Lung (tissue), 12 donors: ENCODE data around the gene TMEM126A. TPM values are rescaled to one million over a fixed set of nuclear protein-coding genes. Genes with fewer than 3 reads are reported as not detected.
"Not testable (repeated sequence)": the region's sequence is repeated elsewhere in the genome, so short reads cannot be mapped to it uniquely, and the experiment has no call there.

Source experiments
- ATAC-seq: fragments of 200-7000 bp; cut with Tn5 transposase; one replicate; pipeline ENCODE4 v1.9.1; 2020; ENCODE audit warnings: moderate number of reproducible peaks; ENCODE audit not compliant: insufficient read depth, low FRiP score
- DNase-seq, 3 donors: peaks; one replicate each; pipeline ENCODE4 v3.0.0-alpha.2; 2013 to 2017
- H3K27ac ChIP-seq, 2 donors: one replicate each; pipeline ENCODE4 v1.5.1; 2013; ENCODE audit warnings: mild to moderate bottlenecking in 2 of 2, moderate library complexity in 2 of 2, control low read depth in 1 of 2, inconsistent platforms in 1 of 2, low read depth in 1 of 2, low read length in 1 of 2
- H3K27me3 ChIP-seq, 3 donors: one replicate each; pipeline ENCODE4 v1.5.1; 2013; ENCODE audit warnings: low read length in 2 of 3; ENCODE audit not compliant: control insufficient read depth in 3 of 3, insufficient read depth in 3 of 3
- H3K36me3 ChIP-seq, 4 donors: one replicate each; pipeline ENCODE4 v1.5.1; 2013; ENCODE audit warnings: low read length in 4 of 4, mild to moderate bottlenecking in 1 of 4, moderate library complexity in 1 of 4; ENCODE audit not compliant: control insufficient read depth in 4 of 4, insufficient read depth in 4 of 4
- H3K4me1 ChIP-seq, 5 donors: one replicate each; pipeline ENCODE4 v1.5.1; 2013; ENCODE audit warnings: low read length in 5 of 5, mild to moderate bottlenecking in 2 of 5, moderate library complexity in 1 of 5; ENCODE audit not compliant: control insufficient read depth in 5 of 5, insufficient read depth in 5 of 5
- H3K4me3 ChIP-seq: one replicate; pipeline ENCODE4 v1.5.1; 2013; ENCODE audit warnings: mild to moderate bottlenecking, control low read depth, moderate library complexity
- H3K9ac ChIP-seq, 2 donors: one replicate each; pipeline ENCODE4 v1.5.1; 2013; ENCODE audit warnings: low read length in 2 of 2, control low read depth in 1 of 2; ENCODE audit not compliant: insufficient read depth in 1 of 2
- H3K9me3 ChIP-seq, 4 donors: one replicate each; pipeline ENCODE4 v1.5.1; 2013; ENCODE audit warnings: low read length in 3 of 4, mild to moderate bottlenecking in 1 of 4, moderate library complexity in 1 of 4; ENCODE audit not compliant: control insufficient read depth in 4 of 4, insufficient read depth in 3 of 4
- WGBS, 2 donors: extraction: QIAGEN DNeasy Blood & Tissue Kit; methylation state at CpG; one replicate each; pipeline ENCODE4 v1.1.7; 2013; 5-methylcytosine and 5-hydroxymethylcytosine counted together
- polyA plus RNA-seq, 2 donors: library from polyadenylated mRNA; stranded (reverse); fragments of 200-250 nt; gene quantifications; one replicate each; pipeline ENCODE4 v1.2.1, GENCODE V29; 2013
- total RNA-seq, 2 donors: library from RNA; depleted of rRNA in 1 of 2; stranded (reverse); fragments of >200 nt in 1 of 2; gene quantifications; one replicate each; pipeline ENCODE4 v1.2.1, GENCODE V29; 2014 to 2021
- TF ChIP-seq, protein P1 (sequence below): IDR thresholded peaks from 2 replicates; pipeline ENCODE4 v1.5.1; 2012; ENCODE audit warnings: mild to moderate bottlenecking; ENCODE audit errors: control extremely low read depth, extremely low read depth
- donor health status: control.
- donor health status: control.
- donor health status: Bipolar disorder and iron deficiency.
- donor health status: healthy.
- donor health status: DM: yes; HTN: yes; CAD: no.

TMEM126A gene
- total and polyA plus RNA-seq, 4 donors: 17.1 to 75.4 (median 35.2) TPM

- Histone ChIP-seq H3K36me3 (peaks cover 2 to 18% (median 5%) of the 10 kb centered on the region in 4 donors), H3K27ac (no peak overlapping the region), H3K4me3 (no peak overlapping the region), H3K9me3 (no peaks in the 10 kb centered on the region), H3K27me3 (no peaks in the 10 kb centered on the region), H3K4me1 (peaks cover 0 to 9% (median 0%) of the 10 kb centered on the region in 5 donors), H3K9ac (no peak overlapping the region)
- TF ChIP-seq, protein P1, sequence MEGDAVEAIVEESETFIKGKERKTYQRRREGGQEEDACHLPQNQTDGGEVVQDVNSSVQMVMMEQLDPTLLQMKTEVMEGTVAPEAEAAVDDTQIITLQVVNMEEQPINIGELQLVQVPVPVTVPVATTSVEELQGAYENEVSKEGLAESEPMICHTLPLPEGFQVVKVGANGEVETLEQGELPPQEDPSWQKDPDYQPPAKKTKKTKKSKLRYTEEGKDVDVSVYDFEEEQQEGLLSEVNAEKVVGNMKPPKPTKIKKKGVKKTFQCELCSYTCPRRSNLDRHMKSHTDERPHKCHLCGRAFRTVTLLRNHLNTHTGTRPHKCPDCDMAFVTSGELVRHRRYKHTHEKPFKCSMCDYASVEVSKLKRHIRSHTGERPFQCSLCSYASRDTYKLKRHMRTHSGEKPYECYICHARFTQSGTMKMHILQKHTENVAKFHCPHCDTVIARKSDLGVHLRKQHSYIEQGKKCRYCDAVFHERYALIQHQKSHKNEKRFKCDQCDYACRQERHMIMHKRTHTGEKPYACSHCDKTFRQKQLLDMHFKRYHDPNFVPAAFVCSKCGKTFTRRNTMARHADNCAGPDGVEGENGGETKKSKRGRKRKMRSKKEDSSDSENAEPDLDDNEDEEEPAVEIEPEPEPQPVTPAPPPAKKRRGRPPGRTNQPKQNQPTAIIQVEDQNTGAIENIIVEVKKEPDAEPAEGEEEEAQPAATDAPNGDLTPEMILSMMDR: no peak
- DNase-seq: no peak
- WGBS, 2 donors: 53 to 55% methylated on average over 3 of the region's 3 CpGs
- ATAC-seq: no peak
These were observed 5.2 kb downstream of the TMEM126A start for GRCh38 chr11:85652786-85653447.

- not testable (repeated sequence) for H3K27me3 ChIP-seq, H3K27ac ChIP-seq, ATAC-seq, H3K4me3 ChIP-seq, H3K9me3 ChIP-seq, DNase-seq, H3K4me1 ChIP-seq, H3K9ac ChIP-seq
- H3K36me3 ChIP-seq: peaks cover 2 to 22% (median 5%) of the 10 kb centered on the region in 4 donors
- 85 to 93% methylated on average over 4 of the region's 4 CpGs for WGBS, 2 donors
These were observed 6.6 kb downstream of the TMEM126A start for GRCh38 chr11:85654343-85654742.

DNA sequence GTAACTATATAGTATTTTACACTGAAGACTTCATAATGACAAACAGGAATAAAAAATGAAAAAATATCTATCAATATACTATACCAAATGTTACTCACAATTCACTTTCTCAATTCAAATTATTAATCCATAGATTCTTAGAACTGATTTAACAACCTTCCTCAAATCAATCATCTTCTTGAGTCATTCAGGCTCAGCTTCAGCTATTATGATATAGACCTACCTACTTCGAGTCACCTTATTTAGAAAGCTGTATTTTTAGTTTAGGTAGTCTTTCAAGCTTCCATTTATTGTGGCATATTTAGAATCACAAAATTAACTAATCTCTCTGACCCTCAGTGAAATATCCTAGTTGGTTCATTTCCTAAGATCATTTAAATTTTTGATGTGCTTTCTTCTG is 9.0 kb downstream of the TMEM126A start:
- no peak for ATAC-seq
- H3K9me3 ChIP-seq: no peaks in the 10 kb centered on the region
- no peak for DNase-seq
- no peak overlapping the region for H3K9ac ChIP-seq
- TF ChIP-seq, protein P1: no peak
- peaks cover 2 to 18% (median 3%) of the 10 kb centered on the region in 4 donors for H3K36me3 ChIP-seq
- H3K4me3 ChIP-seq: no peak overlapping the region
- H3K27me3 ChIP-seq: no peaks in the 10 kb centered on the region
- peaks cover 0 to 21% (median 3%) of the 10 kb centered on the region in 5 donors for H3K4me1 ChIP-seq
- no peak overlapping the region for H3K27ac ChIP-seq
- WGBS, 2 donors: 94 to 95% methylated on average over 1 of the region's 1 CpG

- H3K27ac ChIP-seq: no peak overlapping the region
- no peak overlapping the region for H3K9ac ChIP-seq
- H3K4me3 ChIP-seq: no peak overlapping the region
- H3K27me3 ChIP-seq: no peaks in the 10 kb centered on the region
- TF ChIP-seq, protein P1: no peak
- ATAC-seq (no peak), DNase-seq (no peak)
- peaks cover 0 to 27% (median 3%) of the 10 kb centered on the region in 5 donors for H3K4me1 ChIP-seq
- H3K36me3 ChIP-seq: peaks cover 3 to 24% (median 4%) of the 10 kb centered on the region in 4 donors
- no peaks in the 10 kb centered on the region for H3K9me3 ChIP-seq
- WGBS, 2 donors: 49 to 74% methylated on average over 1 of the region's 1 CpG
These were observed 10.4 kb downstream of the TMEM126A start for GRCh38 chr11:85658180-85658579.
